ENCODE measurements around the gene SLC26A8. TPM values are rescaled to one million over a fixed set of nuclear protein-coding genes. Genes with fewer than 3 reads are reported as not detected.

The SLC26A8 gene
- total RNA-seq (2014; rRNA removed; shearing (Covaris generic)), result not detected in 2 replicates

- DNase-seq (ENCODE audit: low read depth), result no peak
Observed at GRCh38 chr6:36023996-36024795, at the start of gene SLC26A8. TSS of gene SLC26A8 (minus strand) at chr6:36024641. CDS start at chr6:36019707, 4,934 bp downstream.

GRCh38 chr6:36073587-36073986, 49.1 kb upstream of the SLC26A8 start:
- DNase-seq (ENCODE audit: low read depth), result no peak

GRCh38 chr6:36072681-36073080, 48.2 kb upstream of the SLC26A8 start:
- DNase-seq (ENCODE audit: low read depth), result no peak

GRCh38 chr6:36071714-36072113, 47.3 kb upstream of the SLC26A8 start:
- no peak for DNase-seq (ENCODE audit: low read depth)

- DNase-seq (ENCODE audit: low read depth), result no peak
Observed at GRCh38 chr6:36071281-36071680, 46.8 kb upstream of the SLC26A8 start.

GRCh38 chr6:36070252-36070651, 45.8 kb upstream of the SLC26A8 start:
- DNase-seq (ENCODE audit: low read depth), result no peak

- DNase-seq (ENCODE audit: low read depth), result no peak
Observed at GRCh38 chr6:36069573-36069972, 45.1 kb upstream of the SLC26A8 start.

- no peak for DNase-seq (ENCODE audit: low read depth)
Observed at GRCh38 chr6:36068586-36068985, 44.1 kb upstream of the SLC26A8 start.

- DNase-seq (ENCODE audit: low read depth), result no peak
Observed at GRCh38 chr6:36068012-36068392, 43.6 kb upstream of the SLC26A8 start.

GRCh38 chr6:36067374-36068011, 43.1 kb upstream of the SLC26A8 start:
- DNase-seq (ENCODE audit: low read depth), result peak; percentile 23

- DNase-seq (ENCODE audit: low read depth), result no peak
Observed at GRCh38 chr6:36066817-36067216, 42.4 kb upstream of the SLC26A8 start.

- DNase-seq (ENCODE audit: low read depth), result no peak
Observed at GRCh38 chr6:36065916-36066315, 41.5 kb upstream of the SLC26A8 start.

- no peak for DNase-seq (ENCODE audit: low read depth)
Observed at GRCh38 chr6:36064770-36065396, 40.4 kb upstream of the SLC26A8 start.

GRCh38 chr6:36063318-36064060, 39.0 kb upstream of the SLC26A8 start:
- no peak for DNase-seq (ENCODE audit: low read depth)

GRCh38 chr6:36062247-36062646, 37.8 kb upstream of the SLC26A8 start:
- no peak for DNase-seq (ENCODE audit: low read depth)

- DNase-seq (ENCODE audit: low read depth), result no peak
Observed at GRCh38 chr6:36061236-36061635, 36.8 kb upstream of the SLC26A8 start.

GRCh38 chr6:36056178-36056577, 31.7 kb upstream of the SLC26A8 start:
- no peak for DNase-seq (ENCODE audit: low read depth)

- no peak for DNase-seq (ENCODE audit: low read depth)
Observed at GRCh38 chr6:36054956-36055355, 30.5 kb upstream of the SLC26A8 start.

GRCh38 chr6:36054415-36054814, 30.0 kb upstream of the SLC26A8 start:
- DNase-seq (ENCODE audit: low read depth), result no peak

GRCh38 chr6:36053878-36054277, 29.4 kb upstream of the SLC26A8 start:
- DNase-seq (ENCODE audit: low read depth), result no peak

GRCh38 chr6:36052097-36052496, 27.7 kb upstream of the SLC26A8 start:
- DNase-seq (ENCODE audit: low read depth), result no peak
